Type B pancreatic cell (in vitro differentiated cells): ENCODE measurements around the gene IQGAP2. TPM values are rescaled to one million over a fixed set of nuclear protein-coding genes. Genes with fewer than 3 reads are reported as not detected.

Source experiments
- DNase-seq: peaks from one replicate; pipeline ENCODE4 v3.0.0; 2021; ENCODE audit warnings: mixed read lengths; ENCODE audit not compliant: unreplicated experiment; ENCODE audit errors: extremely low spot score
- H3K27ac Mint-ChIP-seq: 2 replicates; pipeline ENCODE4 v1.8.0; 2021; ENCODE audit warnings: mild to moderate bottlenecking, mixed read lengths
- H3K27me3 Mint-ChIP-seq: 2 replicates; pipeline ENCODE4 v1.8.0; 2021; ENCODE audit warnings: mixed read lengths
- H3K36me3 Mint-ChIP-seq: 2 replicates; pipeline ENCODE4 v1.8.0; 2021; ENCODE audit warnings: mixed read lengths
- H3K4me1 Mint-ChIP-seq: one replicate; pipeline ENCODE4 v1.8.0; 2021; ENCODE audit warnings: mixed read lengths; ENCODE audit not compliant: unreplicated experiment
- H3K4me3 Mint-ChIP-seq: 2 replicates; pipeline ENCODE4 v1.8.0; 2021; ENCODE audit warnings: mild to moderate bottlenecking, mixed read lengths
- H3K9me3 Mint-ChIP-seq: 2 replicates; pipeline ENCODE4 v1.8.0; 2021; ENCODE audit warnings: mixed read lengths
- total RNA-seq: library from RNA; stranded (reverse); gene quantifications from 2 replicates; pipeline ENCODE4 v1.2.1, GENCODE V29; 2021; ENCODE audit warnings: low replicate concordance
- TF ChIP-seq, protein P1 (sequence below): fragments of 200-600 bp; sonication (generic); conservative IDR thresholded peaks from 2 replicates; pipeline ENCODE4 v1.5.0; 2021; ENCODE audit warnings: antibody characterized with exemption, mild to moderate bottlenecking

IQGAP2 gene
- total RNA-seq, 1 donor from 2014 or later: 24.7 TPM

DNA sequence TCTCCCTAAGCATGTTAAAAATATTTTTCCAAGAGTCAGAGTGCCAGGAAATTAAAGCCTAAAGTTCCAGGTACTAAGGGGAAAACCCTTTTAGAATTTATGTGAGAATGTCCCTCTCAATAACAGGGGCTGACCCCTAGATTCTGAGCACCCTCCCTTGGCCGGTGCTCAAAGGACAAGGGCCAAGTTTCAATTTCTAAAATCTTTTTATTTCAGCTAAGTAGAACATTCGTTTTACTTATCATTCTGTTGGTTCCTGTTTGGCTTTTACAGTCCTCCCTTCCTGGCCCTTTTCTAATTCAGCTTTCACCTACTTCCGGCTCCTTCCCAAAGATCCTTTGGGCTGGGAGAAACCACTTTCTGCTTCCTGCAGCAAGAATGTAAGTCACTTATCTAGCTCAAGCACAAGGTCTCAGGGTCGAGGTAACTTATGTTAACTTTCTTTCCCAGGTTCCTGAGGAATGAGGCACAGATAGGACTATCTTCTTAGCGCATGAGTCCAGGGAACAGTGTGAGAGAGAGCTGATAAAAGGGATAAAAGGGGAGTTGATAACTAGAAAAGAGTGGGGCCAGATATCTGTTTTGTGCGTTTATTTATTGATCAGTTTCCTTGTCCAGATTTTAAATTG lies 254.7 kb downstream of the IQGAP2 start:
- TF ChIP-seq, protein P1, sequence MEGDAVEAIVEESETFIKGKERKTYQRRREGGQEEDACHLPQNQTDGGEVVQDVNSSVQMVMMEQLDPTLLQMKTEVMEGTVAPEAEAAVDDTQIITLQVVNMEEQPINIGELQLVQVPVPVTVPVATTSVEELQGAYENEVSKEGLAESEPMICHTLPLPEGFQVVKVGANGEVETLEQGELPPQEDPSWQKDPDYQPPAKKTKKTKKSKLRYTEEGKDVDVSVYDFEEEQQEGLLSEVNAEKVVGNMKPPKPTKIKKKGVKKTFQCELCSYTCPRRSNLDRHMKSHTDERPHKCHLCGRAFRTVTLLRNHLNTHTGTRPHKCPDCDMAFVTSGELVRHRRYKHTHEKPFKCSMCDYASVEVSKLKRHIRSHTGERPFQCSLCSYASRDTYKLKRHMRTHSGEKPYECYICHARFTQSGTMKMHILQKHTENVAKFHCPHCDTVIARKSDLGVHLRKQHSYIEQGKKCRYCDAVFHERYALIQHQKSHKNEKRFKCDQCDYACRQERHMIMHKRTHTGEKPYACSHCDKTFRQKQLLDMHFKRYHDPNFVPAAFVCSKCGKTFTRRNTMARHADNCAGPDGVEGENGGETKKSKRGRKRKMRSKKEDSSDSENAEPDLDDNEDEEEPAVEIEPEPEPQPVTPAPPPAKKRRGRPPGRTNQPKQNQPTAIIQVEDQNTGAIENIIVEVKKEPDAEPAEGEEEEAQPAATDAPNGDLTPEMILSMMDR: no peak
- H3K4me3 Mint-ChIP-seq: no peak overlapping the region
- no peaks in the 10 kb centered on the region for H3K36me3 Mint-ChIP-seq
- H3K27ac Mint-ChIP-seq: no peak overlapping the region
- H3K27me3 Mint-ChIP-seq: no peaks in the 10 kb centered on the region
- no peak for DNase-seq
- no peaks in the 10 kb centered on the region for H3K9me3 Mint-ChIP-seq
- no peaks in the 10 kb centered on the region for H3K4me1 Mint-ChIP-seq

DNA sequence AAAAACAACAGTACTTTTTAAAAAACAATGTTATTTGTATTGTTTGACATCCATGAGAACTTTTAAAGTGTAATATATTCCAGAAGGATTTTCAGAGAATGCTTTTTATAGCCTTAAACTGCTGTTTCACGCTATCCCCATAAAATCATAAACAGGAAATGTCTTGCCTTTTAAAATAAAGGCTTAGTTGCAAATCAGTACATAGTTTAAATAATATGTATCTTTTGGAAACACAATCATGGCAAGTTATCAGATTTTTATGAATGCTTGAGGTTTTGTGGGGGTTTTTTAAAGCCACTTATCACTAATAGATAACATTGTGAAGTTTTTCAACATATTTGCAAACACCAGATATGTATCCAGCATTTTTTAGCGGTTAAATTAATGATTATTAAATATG lies 257.3 kb downstream of the IQGAP2 start:
- Mint-ChIP-seq H3K4me3 (no peak overlapping the region), H3K27me3 (no peaks in the 10 kb centered on the region), H3K27ac (no peak overlapping the region), H3K36me3 (peaks cover 4% of the 10 kb centered on the region), H3K4me1 (no peaks in the 10 kb centered on the region), H3K9me3 (no peaks in the 10 kb centered on the region)
- DNase-seq: no peak
- TF ChIP-seq, protein P1: no peak

DNA sequence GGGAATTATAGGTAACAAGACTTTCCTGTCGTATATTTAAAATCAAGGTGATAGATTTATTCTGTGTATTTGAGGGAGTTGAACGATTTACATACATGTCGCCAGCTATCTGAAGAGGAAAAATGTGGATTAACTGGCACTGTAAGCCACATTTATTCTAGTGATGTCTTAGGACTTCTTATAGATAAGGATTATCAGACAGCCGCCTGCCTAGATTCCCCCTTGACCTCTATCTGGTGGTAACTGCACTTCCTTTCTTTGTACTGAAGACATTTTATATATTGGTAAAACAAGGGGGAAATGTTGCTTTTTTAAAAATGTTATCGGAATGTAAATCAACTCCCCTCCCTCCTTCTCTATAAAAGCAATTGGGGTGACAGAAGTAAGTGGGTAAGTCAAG lies 259.4 kb downstream of the IQGAP2 start:
- DNase-seq: no peak
- Mint-ChIP-seq H3K27me3 (no peaks in the 10 kb centered on the region), H3K9me3 (no peaks in the 10 kb centered on the region), H3K36me3 (peaks cover 4% of the 10 kb centered on the region), H3K27ac (no peak overlapping the region), H3K4me3 (no peak overlapping the region), H3K4me1 (no peaks in the 10 kb centered on the region)
- TF ChIP-seq, protein P1: no peak

DNA sequence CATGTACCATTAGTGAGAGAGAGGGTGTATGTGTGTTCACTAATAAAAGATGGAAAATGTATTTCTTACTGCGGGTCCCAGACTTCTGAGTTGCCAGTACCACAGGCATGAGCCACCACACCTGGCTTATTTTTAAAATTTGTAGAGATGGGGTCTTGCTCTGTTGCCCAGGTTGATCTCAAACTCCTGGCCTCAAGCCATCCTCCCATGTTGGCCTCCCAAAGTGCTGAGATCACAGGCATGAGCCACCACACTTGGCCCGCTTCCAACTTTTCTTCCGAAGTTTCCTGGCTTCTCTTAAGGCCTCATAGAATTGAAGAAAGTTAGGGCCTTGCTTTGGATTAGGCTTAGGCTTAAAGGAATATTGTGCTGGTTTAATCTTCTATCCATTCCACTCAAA lies 260.5 kb downstream of the IQGAP2 start:
- no peak overlapping the region for H3K27ac Mint-ChIP-seq

DNA sequence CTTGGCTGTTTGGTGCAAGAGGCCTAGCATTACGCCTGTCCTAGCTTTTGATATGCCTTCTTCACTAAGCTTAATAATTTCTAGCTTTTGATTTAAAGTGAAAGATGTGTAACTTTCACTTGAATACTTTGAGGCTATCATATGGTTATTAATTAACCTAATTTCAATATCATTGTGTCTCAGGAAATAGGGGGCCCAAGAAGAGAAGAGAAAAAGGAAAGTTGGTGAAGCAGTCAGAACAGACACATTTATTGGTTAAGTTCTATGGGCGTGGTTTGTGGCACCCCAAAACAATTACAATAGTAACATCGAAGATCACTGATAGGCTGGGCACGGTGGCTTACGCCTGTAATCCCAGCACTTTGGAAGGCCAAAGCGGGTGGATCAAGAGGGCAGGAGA lies 261.0 kb downstream of the IQGAP2 start:
- no peaks in the 10 kb centered on the region for H3K9me3 Mint-ChIP-seq

More for the DNA sequence above, 260.5 kb downstream of the IQGAP2 start:
- H3K9me3 Mint-ChIP-seq: no peaks in the 10 kb centered on the region
- H3K27me3 Mint-ChIP-seq: no peaks in the 10 kb centered on the region
- H3K4me1 Mint-ChIP-seq: no peaks in the 10 kb centered on the region
- no peak overlapping the region for H3K4me3 Mint-ChIP-seq
- peaks cover 4% of the 10 kb centered on the region for H3K36me3 Mint-ChIP-seq
- TF ChIP-seq, protein P1: no peak
- no peak for DNase-seq

More for the DNA sequence above, 261.0 kb downstream of the IQGAP2 start:
- peaks cover 4% of the 10 kb centered on the region for H3K36me3 Mint-ChIP-seq
- TF ChIP-seq, protein P1: no peak
- no peak for DNase-seq
- H3K27me3 Mint-ChIP-seq: no peaks in the 10 kb centered on the region
- no peak overlapping the region for H3K4me3 Mint-ChIP-seq
- H3K4me1 Mint-ChIP-seq: no peaks in the 10 kb centered on the region
- no peak overlapping the region for H3K27ac Mint-ChIP-seq
